ENCODE data around the gene TMEM97. TPM values are rescaled to one million over a fixed set of nuclear protein-coding genes. Genes with fewer than 3 reads are reported as not detected.

Gene TMEM97
- total RNA-seq, 1 experiment from 2014 or later = 55.6 TPM

- CTCF ChIA-PET = no interaction called here
- intact Hi-C loops (cut with micrococcal nuclease) = no loop called here
- peaks cover 14 to 26% of the 10 kb centered on the region in 2 experiments; a peak in 3 of 4 replicates for H3K36me3 ChIP-seq (ENCODE audit: control insufficient read depth in 1 of 2, insufficient read depth in 2 of 2, low read length in 2 of 2)
These were observed 8.1 kb downstream of the TMEM97 start for GRCh38 chr17:28327031-28327607.

GRCh38 chr17:28327709-28328108, 8.7 kb downstream of the TMEM97 start:
- DNase-seq (ENCODE audit: low read depth, low spot score) (no peak), ATAC-seq (peak; percentile 60; the same call in 1 of the 2 replicates)
- Histone ChIP-seq H3K4me1 (ENCODE audit: control insufficient read depth in 1 of 2, insufficient read depth in 2 of 2, low read length in 2 of 2) (no peaks in the 10 kb centered on the region), H3K27me3 (ENCODE audit: insufficient read depth, low read length) (no peaks in the 10 kb centered on the region), H3K27ac (ENCODE audit: low read depth, low read length) (no peak overlapping the region), H3K9me3 (ENCODE audit: control insufficient read depth in 1 of 2, insufficient read depth in 1 of 2, low read depth in 1 of 2, low read length in 2 of 2) (no peaks in the 10 kb centered on the region), H3K36me3 (ENCODE audit: control insufficient read depth in 1 of 2, insufficient read depth in 2 of 2, low read length in 2 of 2) (peaks cover 14 to 26% of the 10 kb centered on the region in 2 experiments; a peak in 3 of 4 replicates), H3K4me3 (replicated peaks in 1 of 2; ENCODE audit: low read depth in 1 of 2, low read length in 2 of 2) (no peak overlapping the region), H2AFZ (ENCODE audit: low read depth, low read length, poor library complexity, severe bottlenecking) (no peak overlapping the region), H3K4me2 (ENCODE audit: low read length) (no peak overlapping the region), H4K20me1 (ENCODE audit: insufficient read depth) (no peaks in the 10 kb centered on the region), H3K79me2 (ENCODE audit: insufficient read depth, low read length) (peaks cover 38% of the 10 kb centered on the region), H3K9me2 (ENCODE audit: insufficient read depth) (no peaks in the 10 kb centered on the region), H3K9ac (ENCODE audit: low read length) (no peak overlapping the region)
- intact Hi-C loops (cut with micrococcal nuclease) = no loop called here
- ChIA-PET RAD21 (ENCODE audit: low non-redundant PET in 1 of 2, low total read pairs in 2 of 2, uncharacterized antibody in 2 of 2, unreplicated experiment in 2 of 2) (no interaction called here), CTCF (no interaction called here), POLR2A (no interaction called here)
- no TSS peak for BruUV-seq (replicated peaks)
- TF ChIP-seq RAD21 (IDR thresholded peaks at IDR 0.05; ENCODE audit: low read depth) (peak; percentile 35; the same call in 1 of the 2 replicates), CBX3 (IDR thresholded peaks at IDR 0.05; ENCODE audit: low read depth) (no peak), CTCF (IDR thresholded peaks at IDR 0.05 in 2 of 3, conservative IDR thresholded peaks at IDR 0.05 in 1 of 3; ENCODE audit: borderline replicate concordance in 1 of 3, insufficient read depth in 1 of 3, low read depth in 2 of 3, low read length in 2 of 3) (0 out of 6 replicates have a peak, but pooled peaks of 2 of the 3 experiments have one; percentile 13 to 22)
- TF ChIP-seq, protein P1, sequence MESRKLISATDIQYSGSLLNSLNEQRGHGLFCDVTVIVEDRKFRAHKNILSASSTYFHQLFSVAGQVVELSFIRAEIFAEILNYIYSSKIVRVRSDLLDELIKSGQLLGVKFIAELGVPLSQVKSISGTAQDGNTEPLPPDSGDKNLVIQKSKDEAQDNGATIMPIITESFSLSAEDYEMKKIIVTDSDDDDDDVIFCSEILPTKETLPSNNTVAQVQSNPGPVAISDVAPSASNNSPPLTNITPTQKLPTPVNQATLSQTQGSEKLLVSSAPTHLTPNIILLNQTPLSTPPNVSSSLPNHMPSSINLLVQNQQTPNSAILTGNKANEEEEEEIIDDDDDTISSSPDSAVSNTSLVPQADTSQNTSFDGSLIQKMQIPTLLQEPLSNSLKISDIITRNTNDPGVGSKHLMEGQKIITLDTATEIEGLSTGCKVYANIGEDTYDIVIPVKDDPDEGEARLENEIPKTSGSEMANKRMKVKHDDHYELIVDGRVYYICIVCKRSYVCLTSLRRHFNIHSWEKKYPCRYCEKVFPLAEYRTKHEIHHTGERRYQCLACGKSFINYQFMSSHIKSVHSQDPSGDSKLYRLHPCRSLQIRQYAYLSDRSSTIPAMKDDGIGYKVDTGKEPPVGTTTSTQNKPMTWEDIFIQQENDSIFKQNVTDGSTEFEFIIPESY (IDR thresholded peaks at IDR 0.05; ENCODE audit: extremely low read depth, insufficient replicate concordance, low read length) = no peak

More at GRCh38 chr17:28327031-28327607, 8.1 kb downstream of the TMEM97 start:
- ChIA-PET POLR2A (no interaction called here), RAD21 (ENCODE audit: low non-redundant PET in 1 of 2, low total read pairs in 2 of 2, uncharacterized antibody in 2 of 2, unreplicated experiment in 2 of 2) (no interaction called here)
- no peaks in the 10 kb centered on the region for H3K27me3 ChIP-seq (ENCODE audit: insufficient read depth, low read length)
- ATAC-seq (no peak), DNase-seq (ENCODE audit: low read depth, low spot score) (no peak)
- no peak overlapping the region for H3K4me2 ChIP-seq (ENCODE audit: low read length)
- BruUV-seq (replicated peaks) = TSS peak; percentile 5
- H2AFZ ChIP-seq (ENCODE audit: low read depth, low read length, poor library complexity, severe bottlenecking) = no peak overlapping the region
- no peaks in the 10 kb centered on the region for H3K9me3 ChIP-seq (ENCODE audit: control insufficient read depth in 1 of 2, insufficient read depth in 1 of 2, low read depth in 1 of 2, low read length in 2 of 2)
- H3K4me1 ChIP-seq (ENCODE audit: control insufficient read depth in 1 of 2, insufficient read depth in 2 of 2, low read length in 2 of 2) = no peaks in the 10 kb centered on the region
- no peaks in the 10 kb centered on the region for H3K9me2 ChIP-seq (ENCODE audit: insufficient read depth)
- no peak overlapping the region for H3K27ac ChIP-seq (ENCODE audit: low read depth, low read length)
- peaks cover 44% of the 10 kb centered on the region for H3K79me2 ChIP-seq (ENCODE audit: insufficient read depth, low read length)
- H3K4me3 ChIP-seq (replicated peaks in 1 of 2; ENCODE audit: low read depth in 1 of 2, low read length in 2 of 2) = no peak overlapping the region
- H4K20me1 ChIP-seq (ENCODE audit: insufficient read depth) = no peaks in the 10 kb centered on the region
- H3K9ac ChIP-seq (ENCODE audit: low read length) = no peak overlapping the region
- no peak for TF ChIP-seq RAD21 (IDR thresholded peaks at IDR 0.05; ENCODE audit: low read depth)
- TF ChIP-seq EZH2 (IDR thresholded peaks at IDR 0.05) = no peak
- no peak for TF ChIP-seq MAX (IDR thresholded peaks at IDR 0.05)
- TF ChIP-seq EZH2phosphoT487 (IDR thresholded peaks at IDR 0.05; ENCODE audit: borderline replicate concordance) = no peak
- no peak for TF ChIP-seq SP1 (IDR thresholded peaks at IDR 0.05; ENCODE audit: low read depth)
- TF ChIP-seq JUND (IDR thresholded peaks at IDR 0.05) = no peak
- TF ChIP-seq POLR2A (IDR thresholded peaks at IDR 0.05; ENCODE audit: borderline replicate concordance, extremely low read depth, insufficient read depth, insufficient read length) = no peak
- no peak for TF ChIP-seq CBX3 (IDR thresholded peaks at IDR 0.05; ENCODE audit: low read depth)
- TF ChIP-seq CEBPB (IDR thresholded peaks at IDR 0.05; ENCODE audit: low read depth) = no peak
- TF ChIP-seq ZNF274 (IDR thresholded peaks at IDR 0.05; ENCODE audit: low read depth, low read length) = no peak
- no peak for TF ChIP-seq POLR2AphosphoS5 (IDR thresholded peaks at IDR 0.05; ENCODE audit: low read depth, low read length)
- TF ChIP-seq EGR1 (IDR thresholded peaks at IDR 0.05; ENCODE audit: low read depth) = no peak
- no peak for TF ChIP-seq ZFX (IDR thresholded peaks at IDR 0.05)
- no peak for TF ChIP-seq YY1 (IDR thresholded peaks at IDR 0.05; ENCODE audit: extremely low read depth, insufficient replicate concordance, low read depth, low read length)
- TF ChIP-seq SRF (IDR thresholded peaks at IDR 0.05; ENCODE audit: low read depth) = no peak
- no peak for TF ChIP-seq TCF7L2 (IDR thresholded peaks at IDR 0.05; ENCODE audit: borderline replicate concordance, extremely low read depth, insufficient read depth, insufficient read length)
